Vagina (tissue), 2 donors: ENCODE results near the gene ANTXR1. TPM values are rescaled to one million over a fixed set of nuclear protein-coding genes. Genes with fewer than 3 reads are reported as not detected.

Source experiments
- DNase-seq, 2 donors: peaks; one replicate each; pipeline ENCODE4 v3.0.0-alpha.2; 2017; ENCODE audit errors: extremely low spot score in 2 of 2
- H3K27ac ChIP-seq: fragments of 200-600 bp; sonication (generic); one replicate; pipeline ENCODE4 v1.5.1; 2019
- H3K27me3 ChIP-seq: fragments of 200-600 bp; sonication (generic); one replicate; pipeline ENCODE4 v1.5.1; 2019
- H3K36me3 ChIP-seq, 2 donors: fragments of 200-600 bp; sonication (generic); one replicate each; pipeline ENCODE4 v1.5.1; 2017 to 2019
- H3K4me1 ChIP-seq: fragments of 200-600 bp; sonication (generic); one replicate; pipeline ENCODE4 v1.5.1; 2019
- H3K4me3 ChIP-seq, 2 donors: fragments of 200-600 bp; sonication (generic); 1 replicate in 1 of 2; 2 replicates in 1 of 2; pipeline ENCODE4 v1.5.1; 2016 to 2019
- H3K9me3 ChIP-seq: fragments of 200-600 bp; sonication (generic); one replicate; pipeline ENCODE4 v1.5.1; 2019
- CTCF ChIP-seq, 3 experiments: fragments of 450-650 bp in 2 of 3; fragments of 200-600 bp in 1 of 3; sonication (generic) in 1 of 3; IDR thresholded peaks; one replicate each; pipeline ENCODE4 v1.5.1; 2017 to 2019; ENCODE audit warnings: antibody characterized with exemption in 3 of 3, mild to moderate bottlenecking in 2 of 3, moderate library complexity in 2 of 3
- POLR2A ChIP-seq, 2 donors: fragments of 450-650 bp; IDR thresholded peaks; one replicate each; pipeline ENCODE4 v1.6.1; 2017; ENCODE audit warnings: antibody characterized with exemption in 2 of 2, mild to moderate bottlenecking in 2 of 2, moderate library complexity in 2 of 2
- POLR2AphosphoS5 ChIP-seq, 2 donors: sonication (generic); formaldehyde crosslinking; IDR thresholded peaks; one replicate each; pipeline ENCODE4 v1.9.0; 2017; ENCODE audit warnings: antibody characterized with exemption in 2 of 2, mild to moderate bottlenecking in 2 of 2, low read depth in 1 of 2; ENCODE audit not compliant: insufficient read depth in 1 of 2
- intact Hi-C: fragments of 100-400 bp; cut with DNase I; formaldehyde crosslinking; loops from one replicate; pipeline ENCODE4 v1.15.1; 2023
- total RNA-seq: library from RNA; depleted of rRNA; stranded (reverse); fragments of >200 nt; gene quantifications from one replicate; pipeline ENCODE4 v1.2.3, GENCODE V29; 2016

ANTXR1 gene
- total RNA-seq, 1 donor from 2014 or later: 102 TPM

GRCh38 chr2:68997401-68997800, 15.6 kb upstream of the ANTXR1 start:
- intact Hi-C loops: no loop called here
- no peaks in the 10 kb centered on the region for H3K36me3 ChIP-seq
- H3K4me1 ChIP-seq: no peaks in the 10 kb centered on the region

GRCh38 chr2:69001879-69002278, 11.1 kb upstream of the ANTXR1 start:
- intact Hi-C loops: no loop called here
- Histone ChIP-seq H3K4me3 (no peak overlapping the region), H3K27me3 (no peaks in the 10 kb centered on the region), H3K4me1 (no peaks in the 10 kb centered on the region), H3K27ac (no peak overlapping the region), H3K9me3 (no peaks in the 10 kb centered on the region), H3K36me3 (no peaks in the 10 kb centered on the region)
- DNase-seq: no peak
- TF ChIP-seq CTCF (IDR thresholded peaks at IDR 0.05) (no peak), POLR2A (IDR thresholded peaks at IDR 0.05) (no peak), POLR2AphosphoS5 (IDR thresholded peaks at IDR 0.05; ENCODE audit: insufficient read depth in 1 of 2, low read depth in 1 of 2) (no peak)

More at GRCh38 chr2:68997401-68997800, 15.6 kb upstream of the ANTXR1 start:
- H3K4me3 ChIP-seq: no peak overlapping the region
- no peak overlapping the region for H3K27ac ChIP-seq
- no peak for DNase-seq
- no peaks in the 10 kb centered on the region for H3K27me3 ChIP-seq
- H3K9me3 ChIP-seq: no peaks in the 10 kb centered on the region
- no peak for TF ChIP-seq CTCF (IDR thresholded peaks at IDR 0.05)
- TF ChIP-seq POLR2A (IDR thresholded peaks at IDR 0.05): no peak
- no peak for TF ChIP-seq POLR2AphosphoS5 (IDR thresholded peaks at IDR 0.05; ENCODE audit: insufficient read depth in 1 of 2, low read depth in 1 of 2)

GRCh38 chr2:69003731-69004130, 9.2 kb upstream of the ANTXR1 start:
- intact Hi-C loops: no loop called here
- Histone ChIP-seq H3K36me3 (no peaks in the 10 kb centered on the region), H3K4me1 (no peaks in the 10 kb centered on the region), H3K27ac (no peak overlapping the region), H3K4me3 (no peak overlapping the region), H3K9me3 (no peaks in the 10 kb centered on the region), H3K27me3 (no peaks in the 10 kb centered on the region)
- no peak for DNase-seq
- TF ChIP-seq POLR2AphosphoS5 (IDR thresholded peaks at IDR 0.05; ENCODE audit: insufficient read depth in 1 of 2, low read depth in 1 of 2): no peak
- no peak for TF ChIP-seq POLR2A (IDR thresholded peaks at IDR 0.05)
- no peak for TF ChIP-seq CTCF (IDR thresholded peaks at IDR 0.05)

- H3K27me3 ChIP-seq: no peaks in the 10 kb centered on the region
- H3K36me3 ChIP-seq: no peaks in the 10 kb centered on the region
- DNase-seq: no peak
- no peak overlapping the region for H3K27ac ChIP-seq
- H3K4me1 ChIP-seq: no peaks in the 10 kb centered on the region
- intact Hi-C loops: no loop called here
- no peaks in the 10 kb centered on the region for H3K9me3 ChIP-seq
- TF ChIP-seq CTCF (IDR thresholded peaks at IDR 0.05): no peak
- no peak for TF ChIP-seq POLR2AphosphoS5 (IDR thresholded peaks at IDR 0.05; ENCODE audit: insufficient read depth in 1 of 2, low read depth in 1 of 2)
- no peak for TF ChIP-seq POLR2A (IDR thresholded peaks at IDR 0.05)
- no peak overlapping the region for H3K4me3 ChIP-seq
Measured at GRCh38 chr2:69007169-69007568, 5.8 kb upstream of the ANTXR1 start.

- DNase-seq: no peak
- no peaks in the 10 kb centered on the region for H3K36me3 ChIP-seq
- intact Hi-C loops: no loop called here
Measured at GRCh38 chr2:69007603-69008002, 5.4 kb upstream of the ANTXR1 start.

More at GRCh38 chr2:69007603-69008002, 5.4 kb upstream of the ANTXR1 start:
- H3K4me3 ChIP-seq: no peak overlapping the region
- H3K4me1 ChIP-seq: peaks cover 4% of the 10 kb centered on the region
- no peak for TF ChIP-seq CTCF (IDR thresholded peaks at IDR 0.05)
- no peak for TF ChIP-seq POLR2A (IDR thresholded peaks at IDR 0.05)
- TF ChIP-seq POLR2AphosphoS5 (IDR thresholded peaks at IDR 0.05; ENCODE audit: insufficient read depth in 1 of 2, low read depth in 1 of 2): no peak
- H3K27ac ChIP-seq: no peak overlapping the region
- no peaks in the 10 kb centered on the region for H3K27me3 ChIP-seq
- H3K9me3 ChIP-seq: no peaks in the 10 kb centered on the region
